A549 treated with dexamethasone at 1 μM for 4 hours (cell line): ENCODE results near the gene PIGB. TPM values are rescaled to one million over a fixed set of nuclear protein-coding genes. Genes with fewer than 3 reads are reported as not detected.

Experiments used
- total RNA-seq: library from RNA; stranded (reverse); fragments of 200-300 nt; extraction: Qiagen RNA extraction; gene quantifications from 5 replicates; pipeline ENCODE4 v1.2.3, GENCODE V29; 2022

PIGB gene
- 12.2 to 15.2 TPM (median 13.9 TPM) in 5 replicates for total RNA-seq

DNA sequence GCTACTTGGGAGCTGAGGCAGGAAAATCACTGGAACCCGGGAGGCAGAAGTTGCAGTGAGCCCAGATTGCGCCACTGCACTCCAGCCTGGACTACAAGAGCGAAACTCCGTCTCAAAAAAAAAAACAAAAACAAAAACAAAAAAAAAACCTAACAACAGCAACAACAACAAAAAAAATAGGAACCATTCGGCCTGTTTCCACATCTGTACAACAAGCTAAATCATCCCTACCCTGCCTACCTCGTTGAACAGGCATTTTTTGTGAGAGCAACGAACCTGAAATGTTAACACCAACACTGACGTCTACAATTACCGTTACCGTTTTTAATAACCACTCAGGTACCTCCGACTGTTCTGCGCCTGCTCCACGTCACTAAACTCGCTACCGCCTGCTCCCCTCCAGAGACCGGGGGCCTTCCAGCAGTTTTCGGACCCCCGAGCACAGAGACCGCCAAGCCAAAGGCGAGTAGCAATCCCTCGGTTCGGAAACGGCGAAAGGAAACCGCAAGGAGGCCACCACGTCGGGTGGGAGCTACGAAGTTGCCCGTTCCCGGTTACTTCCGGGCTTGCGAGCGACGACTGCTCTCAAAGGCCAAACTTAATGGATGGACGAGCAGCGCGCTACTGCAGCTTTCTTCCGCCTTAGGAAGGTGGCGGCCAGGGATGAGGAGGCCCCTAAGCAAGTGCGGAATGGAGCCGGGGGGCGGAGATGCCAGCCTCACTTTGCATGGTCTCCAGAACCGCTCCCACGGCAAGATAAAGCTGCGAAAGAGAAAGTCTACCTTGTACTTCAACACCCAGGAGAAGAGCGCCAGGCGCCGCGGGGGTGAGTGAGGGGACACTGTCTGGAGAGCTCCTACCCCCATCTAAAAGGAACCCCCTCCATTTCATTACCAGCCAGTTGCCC, at the start of gene PIGB, which contains the start of gene PIGBOS1:
TSS of gene PIGB (plus strand) at position 635 of the 907 bp plus-strand sequence. CDS start at position 664, 29 bp downstream.
TSS of gene PIGBOS1 (minus strand) at position 536 of the 907 bp plus-strand sequence. CDS start 1,331 bp downstream, outside the sequence.

GRCh38 chr15:55289746-55290527, 29.1 kb upstream of the PIGB start, which contains the start of gene RAB27A:
TSS of gene RAB27A (minus strand) at chr15:55289813. CDS start at chr15:55234934, 54,879 bp downstream.

Other genes starting within 250 kb of the PIGB start
- 90.1 to 107 TPM (median 100 TPM) in 5 replicates for gene RSL24D1, start 122.3 kb upstream of the PIGB start, total RNA-seq
- 9.8 to 12.2 TPM (median 11.4 TPM) in 5 replicates for gene RAB27A, start 29.4 kb upstream of the PIGB start, total RNA-seq
- 19.6 to 33.2 TPM (median 22.6 TPM) in 5 replicates for gene PIGBOS1, start 99 bp upstream of the PIGB start, total RNA-seq
- gene CCPG1, start 89.1 kb downstream of the PIGB start, total RNA-seq = 31.5 to 47.1 TPM (median 39.4 TPM) in 5 replicates
- gene PIERCE2, start 89.3 kb downstream of the PIGB start, total RNA-seq = 3.8 to 4.8 TPM (median 4.3 TPM) in 5 replicates
- 8.0 to 9.8 TPM (median 8.8 TPM) in 5 replicates for gene DNAAF4, start 189.0 kb downstream of the PIGB start, total RNA-seq